Loucy (cell line): ENCODE measurements around the gene TPO.

Experiments used
- H2AFZ ChIP-seq: fragments of 200-600 bp; sonication (generic); 2 replicates; pipeline ENCODE4 v1.6.0; 2016; ENCODE audit warnings: antibody characterized with exemption, mild to moderate bottlenecking, low read length, moderate library complexity
- H3F3A ChIP-seq: fragments of 200-600 bp; 2 replicates; pipeline ENCODE4 v1.6.0; 2016; ENCODE audit warnings: antibody characterized with exemption, low read depth, mild to moderate bottlenecking
- H3K27me3 ChIP-seq: fragments of 200-600 bp; sonication (generic); 2 replicates; pipeline ENCODE4 v1.6.1; 2014; ENCODE audit warnings: low read length, mild to moderate bottlenecking; ENCODE audit not compliant: insufficient read depth, poor library complexity, severe bottlenecking
- H3K36me3 ChIP-seq: fragments of 200-600 bp; sonication (generic); 2 replicates; pipeline ENCODE4 v1.6.1; 2016; ENCODE audit warnings: low read length; ENCODE audit not compliant: insufficient read depth
- H3K4me1 ChIP-seq: fragments of 200-600 bp; sonication (generic); 2 replicates; pipeline ENCODE4 v1.5.1; 2014; ENCODE audit warnings: low read length, mild to moderate bottlenecking; ENCODE audit not compliant: insufficient read depth, poor library complexity, severe bottlenecking
- H3K4me2 ChIP-seq: fragments of 200-600 bp; sonication (generic); 2 replicates; pipeline ENCODE4 v1.6.0; 2014; ENCODE audit warnings: antibody characterized with exemption, low read length, low read depth, mild to moderate bottlenecking; ENCODE audit not compliant: poor library complexity, severe bottlenecking
- H3K4me3 ChIP-seq: fragments of 200-600 bp; sonication (generic); 2 replicates; pipeline ENCODE4 v1.5.1; 2014; ENCODE audit warnings: low read length, mild to moderate bottlenecking, mixed read lengths; ENCODE audit not compliant: poor library complexity, severe bottlenecking
- H3K79me2 ChIP-seq: fragments of 200-600 bp; sonication (generic); 2 replicates; pipeline ENCODE4 v1.6.1; 2014; ENCODE audit warnings: low read length; ENCODE audit not compliant: insufficient read depth
- H3K9ac ChIP-seq: fragments of 200-600 bp; sonication (generic); 2 replicates; pipeline ENCODE4 v1.6.0; 2014; ENCODE audit warnings: mild to moderate bottlenecking, low read depth, low read length, moderate library complexity; ENCODE audit not compliant: poor library complexity, severe bottlenecking
- H3K9me2 ChIP-seq: fragments of 200-600 bp; sonication (generic); replicated peaks from 2 replicates; pipeline ENCODE4 v1.6.1; 2016; ENCODE audit warnings: low read depth, low read length, mixed read lengths
- H3K9me3 ChIP-seq: fragments of 200-600 bp; sonication (generic); 2 replicates; pipeline ENCODE4 v1.6.1; 2014; ENCODE audit warnings: mild to moderate bottlenecking, antibody characterized with exemption, low read length, low read depth; ENCODE audit not compliant: insufficient read depth
- H4K20me1 ChIP-seq: fragments of 200-600 bp; sonication (generic); 2 replicates; pipeline ENCODE4 v1.6.0; 2014; ENCODE audit warnings: antibody characterized with exemption, low read length, mild to moderate bottlenecking; ENCODE audit not compliant: insufficient read depth, poor library complexity, severe bottlenecking
- EZH2phosphoT487 ChIP-seq: fragments of 200-600 bp; IDR thresholded peaks from 2 replicates; pipeline ENCODE4 v1.6.1; 2018; ENCODE audit warnings: antibody characterized with exemption, mild to moderate bottlenecking, moderate library complexity, borderline replicate concordance
- TF ChIP-seq, protein P1 (sequence below): fragments of 200-600 bp; sonication (generic); conservative IDR thresholded peaks from 2 replicates; pipeline ENCODE4 v1.5.1; 2014; ENCODE audit warnings: mild to moderate bottlenecking, antibody characterized with exemption, low read length

The TPO gene

GRCh38 chr2:1538663-1539062, 125.4 kb downstream of the TPO start:
- H3K4me1 ChIP-seq, result peaks cover 6% of the 10 kb centered on the region
- peak overlapping the region; percentile 0 for H3K4me2 ChIP-seq
- no peaks in the 10 kb centered on the region for H3K79me2 ChIP-seq
- H3K4me3 ChIP-seq, result no peak overlapping the region
- no peaks in the 10 kb centered on the region for H4K20me1 ChIP-seq
- H3K9me3 ChIP-seq, result no peaks in the 10 kb centered on the region; the same call in 1 of the 2 replicates
- no peaks in the 10 kb centered on the region for H3K27me3 ChIP-seq
- peak overlapping the region; percentile 43 for H3K9ac ChIP-seq
- no peaks in the 10 kb centered on the region for H3K36me3 ChIP-seq
- no peaks in the 10 kb centered on the region for H3K9me2 ChIP-seq
- no peak for TF ChIP-seq EZH2phosphoT487
- TF ChIP-seq, protein P1, sequence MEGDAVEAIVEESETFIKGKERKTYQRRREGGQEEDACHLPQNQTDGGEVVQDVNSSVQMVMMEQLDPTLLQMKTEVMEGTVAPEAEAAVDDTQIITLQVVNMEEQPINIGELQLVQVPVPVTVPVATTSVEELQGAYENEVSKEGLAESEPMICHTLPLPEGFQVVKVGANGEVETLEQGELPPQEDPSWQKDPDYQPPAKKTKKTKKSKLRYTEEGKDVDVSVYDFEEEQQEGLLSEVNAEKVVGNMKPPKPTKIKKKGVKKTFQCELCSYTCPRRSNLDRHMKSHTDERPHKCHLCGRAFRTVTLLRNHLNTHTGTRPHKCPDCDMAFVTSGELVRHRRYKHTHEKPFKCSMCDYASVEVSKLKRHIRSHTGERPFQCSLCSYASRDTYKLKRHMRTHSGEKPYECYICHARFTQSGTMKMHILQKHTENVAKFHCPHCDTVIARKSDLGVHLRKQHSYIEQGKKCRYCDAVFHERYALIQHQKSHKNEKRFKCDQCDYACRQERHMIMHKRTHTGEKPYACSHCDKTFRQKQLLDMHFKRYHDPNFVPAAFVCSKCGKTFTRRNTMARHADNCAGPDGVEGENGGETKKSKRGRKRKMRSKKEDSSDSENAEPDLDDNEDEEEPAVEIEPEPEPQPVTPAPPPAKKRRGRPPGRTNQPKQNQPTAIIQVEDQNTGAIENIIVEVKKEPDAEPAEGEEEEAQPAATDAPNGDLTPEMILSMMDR, result peak; percentile 98
- peak overlapping the region; percentile 52 for H2AFZ ChIP-seq
- no peaks in the 10 kb centered on the region for H3F3A ChIP-seq

DNA sequence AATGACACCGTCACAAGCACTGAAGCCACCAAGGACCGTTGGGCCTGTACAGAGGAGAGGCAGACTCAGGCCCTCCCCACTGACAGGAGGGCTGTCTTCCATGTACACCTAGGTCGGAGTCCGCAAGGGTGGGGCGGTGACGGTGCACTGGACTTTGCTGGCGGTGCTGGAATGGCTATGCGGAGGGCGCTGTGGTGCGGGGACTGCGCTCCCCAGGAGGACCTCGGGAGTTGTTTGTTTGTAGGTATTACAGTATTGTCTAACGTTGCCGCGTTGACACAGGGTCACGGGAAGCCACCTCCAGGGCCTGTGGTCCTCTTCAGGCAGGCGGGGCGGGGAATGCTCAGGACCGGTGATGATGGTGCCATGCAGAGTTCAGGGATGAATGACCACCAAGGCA, 126.2 kb downstream of the TPO start:
- TF ChIP-seq, protein P1, result no peak
- TF ChIP-seq EZH2phosphoT487, result no peak
- peaks cover 6% of the 10 kb centered on the region for H3K4me1 ChIP-seq
- H3K4me2 ChIP-seq, result no peak overlapping the region
- no peak overlapping the region for H3K4me3 ChIP-seq
- H4K20me1 ChIP-seq, result no peaks in the 10 kb centered on the region
- H3K27me3 ChIP-seq, result no peaks in the 10 kb centered on the region
- no peaks in the 10 kb centered on the region for H3K79me2 ChIP-seq
- no peaks in the 10 kb centered on the region; the same call in 1 of the 2 replicates for H3K9me3 ChIP-seq
- H2AFZ ChIP-seq, result no peak overlapping the region
- no peaks in the 10 kb centered on the region for H3F3A ChIP-seq
- no peaks in the 10 kb centered on the region for H3K9me2 ChIP-seq
- H3K36me3 ChIP-seq, result no peaks in the 10 kb centered on the region
- H3K9ac ChIP-seq, result peak overlapping the region; percentile 43

- Histone ChIP-seq H3F3A (no peaks in the 10 kb centered on the region), H3K4me2 (no peak overlapping the region), H3K9ac (no peak overlapping the region), H4K20me1 (no peaks in the 10 kb centered on the region), H2AFZ (no peak overlapping the region), H3K9me3 (no peaks in the 10 kb centered on the region), H3K79me2 (no peaks in the 10 kb centered on the region), H3K27me3 (no peaks in the 10 kb centered on the region), H3K4me1 (peaks cover 6% of the 10 kb centered on the region), H3K4me3 (no peak overlapping the region), H3K9me2 (no peaks in the 10 kb centered on the region), H3K36me3 (no peaks in the 10 kb centered on the region)
- no peak for TF ChIP-seq EZH2phosphoT487
- TF ChIP-seq, protein P1, result no peak
Observed at GRCh38 chr2:1539973-1540372, 126.7 kb downstream of the TPO start.
